HG02798 (cell line): ENCODE measurements around the gene VPS37B.
A peak's percentile ranks its signal among the peaks of the same experiment; 100 is the strongest.
"Not testable (repeated sequence)": the region's sequence is repeated elsewhere in the genome, so short reads cannot be mapped to it uniquely, and the experiment has no call there.

Experiments
- ATAC-seq: cut with Tn5 transposase; IDR thresholded peaks from one replicate; pipeline ENCODE4 v1.9.1; 2021; ENCODE audit warnings: mild to moderate bottlenecking; ENCODE audit not compliant: unreplicated experiment, poor library complexity

VPS37B gene

DNA sequence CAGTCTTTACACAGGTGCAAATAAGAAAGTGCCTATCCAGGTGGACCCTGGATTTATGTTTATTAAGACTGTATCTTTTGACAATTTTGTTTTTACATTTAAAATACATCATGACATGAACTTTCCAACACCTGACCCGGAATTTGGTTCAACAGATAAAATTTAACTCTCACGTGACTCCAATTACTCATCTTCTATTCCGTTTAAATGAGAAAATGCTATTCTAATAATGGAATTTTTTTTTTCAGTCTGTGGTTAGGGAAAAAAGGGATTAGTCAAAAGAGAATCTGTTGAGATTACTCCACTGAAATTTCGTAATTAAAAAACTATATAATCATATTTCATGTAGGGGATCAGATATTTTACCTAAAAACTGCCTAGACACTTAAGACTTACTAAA, 11.1 kb downstream of the VPS37B start:
- no peak for ATAC-seq

DNA sequence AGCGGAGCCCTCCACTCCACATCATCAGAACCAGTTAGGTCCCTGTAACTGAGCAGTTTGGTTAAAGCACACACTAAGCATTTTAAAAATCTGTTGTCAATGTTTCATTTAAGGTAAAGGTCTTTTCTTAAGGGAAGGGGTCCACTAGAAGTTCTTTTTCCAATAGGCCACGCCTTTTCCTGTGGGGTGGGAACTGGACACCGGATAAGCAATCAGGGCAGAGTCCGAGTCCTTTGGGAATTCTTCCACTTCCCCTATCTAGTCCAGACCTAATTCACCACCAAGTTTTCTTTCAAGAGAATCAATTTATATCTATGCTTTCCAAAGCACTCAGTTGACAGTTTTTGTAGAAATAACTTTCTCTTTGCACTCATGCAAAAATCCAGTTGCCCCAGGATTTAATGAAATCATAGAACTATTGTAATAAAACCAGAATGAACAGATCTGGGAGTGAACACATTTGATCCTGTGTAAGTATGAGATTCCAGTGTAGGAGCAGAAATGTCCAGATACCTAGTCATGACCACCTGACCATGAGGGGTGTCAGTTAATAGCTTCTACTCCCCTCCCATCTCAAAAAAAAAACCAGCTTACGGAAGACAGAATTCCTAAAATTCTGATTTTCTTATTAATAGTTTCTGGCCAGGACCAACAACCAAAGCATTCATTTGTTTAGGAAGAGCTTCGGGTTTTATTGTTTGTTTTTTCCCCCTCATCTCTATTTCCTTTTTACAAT, 11.7 kb downstream of the VPS37B start:
- no peak for ATAC-seq

DNA sequence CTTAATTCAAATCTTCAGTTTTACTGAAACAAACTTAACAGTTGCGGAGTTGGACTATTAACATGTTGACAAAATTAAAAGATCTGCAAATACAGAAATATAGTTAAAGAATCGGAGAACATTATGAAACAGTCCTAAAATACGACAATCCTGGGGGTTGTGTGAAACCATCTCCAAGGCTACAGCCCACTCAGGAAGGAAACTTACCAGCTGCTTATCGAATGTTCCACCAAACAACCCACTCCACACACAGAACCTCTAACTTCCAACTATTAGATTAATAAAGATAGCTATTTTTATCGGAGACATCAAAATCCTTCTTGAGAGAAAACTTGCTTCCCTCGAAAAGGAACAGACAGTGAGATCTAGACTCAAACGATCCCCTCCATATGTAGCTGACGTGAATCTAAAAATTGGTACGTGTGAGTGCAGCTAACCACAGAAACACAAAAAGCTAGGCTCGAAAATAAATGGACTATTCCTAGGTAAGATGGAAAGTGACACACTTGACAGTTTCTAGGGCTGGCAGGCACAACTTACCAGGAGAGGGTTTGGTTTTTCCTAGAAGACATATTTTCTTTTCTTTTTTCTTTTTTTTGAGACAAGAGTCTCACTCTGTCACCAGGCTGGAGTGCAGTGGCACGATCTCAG, 12.9 kb downstream of the VPS37B start:
- ATAC-seq: no peak

DNA sequence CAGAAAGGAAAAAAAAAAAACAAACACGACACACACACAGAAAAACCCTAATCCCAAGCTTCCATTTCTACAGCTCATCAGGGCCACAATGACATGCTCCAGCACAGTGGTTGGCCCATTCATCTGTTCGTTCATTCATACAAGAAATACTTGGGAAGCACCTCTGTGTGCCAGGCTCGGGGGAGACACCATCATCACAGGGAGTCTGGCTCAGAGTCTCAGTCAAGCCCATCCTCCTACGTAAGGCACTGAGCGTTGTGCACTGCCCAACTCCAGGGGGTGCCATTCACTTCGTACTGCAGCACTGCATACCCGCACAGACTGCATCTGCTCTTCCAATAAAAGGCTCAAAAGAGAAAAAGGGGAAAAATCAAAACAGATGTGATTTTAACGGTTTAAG, 15.3 kb downstream of the VPS37B start:
- ATAC-seq: no peak

DNA sequence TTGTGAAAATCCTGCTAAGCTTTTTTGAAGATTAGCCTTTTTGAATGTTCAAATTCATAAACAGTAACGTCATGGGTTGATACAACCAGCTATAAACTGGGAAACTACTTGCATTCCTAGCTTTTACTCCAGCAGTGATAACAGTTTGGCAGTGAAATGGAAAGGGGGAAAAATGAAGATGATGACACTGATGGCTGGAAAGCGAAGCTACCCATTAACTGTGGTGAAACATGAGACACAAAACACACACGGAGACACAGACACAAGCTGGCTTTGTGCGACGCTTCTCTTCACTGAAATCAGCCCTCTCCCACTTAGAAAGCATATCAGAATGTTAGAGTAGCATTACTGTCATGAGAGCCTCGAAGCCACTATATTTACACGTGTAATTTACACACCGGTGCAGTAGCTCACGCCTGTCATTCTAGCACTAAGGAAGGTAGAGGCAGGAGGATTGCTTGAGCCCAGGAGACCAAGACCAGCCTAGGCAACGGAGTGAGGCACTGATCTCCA, 15.7 kb downstream of the VPS37B start:
- ATAC-seq: no peak

DNA sequence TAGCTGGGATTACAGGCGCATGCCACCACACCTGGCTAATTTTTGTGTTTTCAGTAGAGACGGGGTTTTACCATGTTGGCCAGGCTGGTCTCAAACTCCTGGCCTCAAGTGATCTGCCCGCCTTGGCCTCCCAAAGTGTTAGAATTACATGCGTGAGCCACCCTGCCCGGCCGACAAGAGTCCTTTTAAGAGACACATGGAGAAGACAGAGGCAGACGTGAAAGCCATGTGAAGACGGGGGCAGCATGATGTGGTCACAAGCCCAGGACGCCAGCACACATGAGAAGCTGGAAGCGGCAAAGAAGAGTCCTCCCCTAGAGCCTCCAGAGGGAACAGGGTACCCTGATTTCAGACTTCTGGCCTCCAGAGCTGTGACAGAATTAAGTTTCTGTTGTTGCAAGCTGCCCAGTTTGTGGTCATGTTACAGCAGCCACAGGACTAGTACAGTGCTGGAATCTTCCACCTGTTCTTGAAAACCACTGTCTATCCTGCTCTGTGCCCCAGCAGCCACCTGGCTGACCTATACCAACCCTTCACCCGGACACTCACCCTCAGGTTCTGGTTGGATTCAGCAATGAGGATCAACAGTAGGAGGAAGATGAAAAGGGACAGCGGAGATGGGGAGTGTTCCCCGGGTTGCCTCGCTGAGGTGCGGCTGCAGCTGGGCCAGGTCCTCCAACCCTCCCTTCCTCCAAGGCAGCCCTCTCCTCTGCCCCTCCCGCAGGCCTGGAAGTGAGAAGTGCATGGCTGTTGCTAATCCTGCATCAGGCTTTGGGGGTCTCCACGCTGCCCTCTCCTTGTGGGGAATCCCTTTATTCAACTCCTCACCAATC, 16.9 kb downstream of the VPS37B start:
- ATAC-seq: no peak

DNA sequence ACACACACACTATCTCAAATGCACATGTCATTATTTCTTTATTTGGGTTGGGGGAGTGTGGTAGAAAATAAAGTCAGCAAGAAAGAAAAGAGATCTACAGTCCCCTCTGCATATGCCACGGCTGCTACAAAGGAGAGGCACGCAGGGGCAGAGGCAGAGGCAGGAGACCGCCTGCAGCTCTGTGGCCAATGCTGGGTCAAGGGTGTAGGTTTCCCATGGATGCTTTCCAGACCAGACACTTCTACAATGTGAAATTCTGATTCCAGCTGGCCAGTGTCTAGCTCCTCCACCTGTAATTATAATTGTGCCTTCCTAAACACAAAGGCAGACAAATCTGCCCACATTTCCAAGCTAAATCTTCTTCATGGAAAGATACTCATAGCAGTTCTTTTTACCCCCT, 19.2 kb downstream of the VPS37B start:
- no peak for ATAC-seq

DNA sequence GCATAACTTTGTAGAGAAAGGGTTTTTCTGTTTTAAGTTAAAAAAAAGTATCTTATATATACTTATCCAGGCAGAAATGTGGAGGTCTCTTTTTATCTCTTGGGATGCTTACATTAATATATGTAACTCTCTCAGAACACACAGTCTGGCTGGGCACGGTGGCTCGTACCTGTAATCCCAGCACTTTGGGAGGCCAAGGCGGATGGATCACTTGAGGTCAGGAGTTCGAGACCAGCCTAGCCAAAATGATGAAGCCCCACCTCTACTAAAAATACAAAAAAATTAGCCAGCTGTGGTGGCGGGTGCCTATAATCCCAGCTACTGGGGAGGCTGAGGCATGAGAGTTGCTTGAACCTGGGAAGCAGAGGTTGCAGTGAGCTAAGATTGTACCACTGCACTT, 19.6 kb downstream of the VPS37B start:
- not testable (repeated sequence) for ATAC-seq

DNA sequence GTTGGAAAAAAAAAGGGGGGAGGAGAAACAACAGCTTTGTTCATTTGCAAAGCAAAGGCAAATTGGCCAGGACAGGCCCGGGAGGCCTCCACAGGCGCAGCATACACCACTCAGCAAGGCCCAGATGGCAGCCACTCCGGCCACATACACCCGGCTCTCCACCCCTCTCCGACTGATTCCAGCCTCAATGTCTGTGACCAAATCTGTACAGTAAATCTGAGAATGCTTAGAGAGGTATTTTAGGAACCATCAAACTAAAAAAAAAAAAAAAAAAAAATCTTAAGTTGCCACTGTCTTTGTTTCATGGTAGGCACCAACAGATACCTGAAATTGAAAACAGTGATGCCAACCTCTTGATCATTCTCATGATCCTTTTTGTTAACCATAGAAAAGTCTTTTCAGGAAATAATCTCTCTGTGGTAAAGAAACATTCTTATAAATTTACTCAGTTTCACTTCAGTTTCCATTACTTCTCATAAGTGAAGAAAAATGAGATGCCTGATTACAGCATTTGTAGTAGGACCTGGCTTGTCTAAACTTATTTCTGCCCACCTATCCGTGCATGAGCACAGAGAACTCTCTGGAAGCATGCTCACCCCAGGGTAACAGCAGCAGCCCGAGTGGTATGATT, 20.2 kb downstream of the VPS37B start:
- peak; percentile 72 for ATAC-seq

DNA sequence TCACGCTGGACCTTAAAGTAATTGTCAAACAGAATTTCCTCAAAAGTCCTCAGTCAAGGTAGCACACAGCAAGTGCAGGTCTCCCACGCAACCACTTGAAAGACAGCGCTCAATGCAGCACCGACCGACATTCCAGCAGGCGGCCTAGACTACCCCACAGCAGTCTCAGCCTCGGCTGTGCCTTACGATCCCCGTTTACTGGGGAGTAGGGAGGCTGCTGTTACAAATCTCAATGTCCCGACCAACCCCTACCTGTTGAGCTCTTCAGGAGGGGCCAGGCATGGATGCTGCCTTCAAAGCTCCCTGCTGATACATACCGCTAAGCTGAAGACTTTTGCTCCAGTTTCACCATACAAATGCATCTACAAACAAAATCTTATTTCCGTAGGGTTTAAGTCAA, 21.8 kb downstream of the VPS37B start:
- no peak for ATAC-seq

DNA sequence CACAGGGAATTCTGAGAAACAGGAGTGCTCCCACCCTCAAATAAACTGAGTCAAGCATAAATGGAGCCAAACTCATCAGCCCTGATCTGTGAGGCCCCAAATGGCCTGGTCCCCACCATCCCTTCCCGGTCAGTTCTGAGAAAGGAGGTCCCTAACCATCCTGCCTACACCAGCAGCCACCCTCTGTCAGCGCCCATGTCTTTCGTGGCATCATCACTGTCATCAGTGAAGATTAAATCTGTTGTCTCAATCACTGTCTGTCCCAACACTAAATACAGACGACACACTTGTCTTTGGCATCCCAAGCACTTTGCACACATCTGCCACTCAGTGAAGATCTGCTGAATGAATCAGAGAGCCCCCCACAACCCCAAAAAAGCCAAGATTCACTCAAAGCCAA, 22.4 kb downstream of the VPS37B start:
- ATAC-seq: no peak

DNA sequence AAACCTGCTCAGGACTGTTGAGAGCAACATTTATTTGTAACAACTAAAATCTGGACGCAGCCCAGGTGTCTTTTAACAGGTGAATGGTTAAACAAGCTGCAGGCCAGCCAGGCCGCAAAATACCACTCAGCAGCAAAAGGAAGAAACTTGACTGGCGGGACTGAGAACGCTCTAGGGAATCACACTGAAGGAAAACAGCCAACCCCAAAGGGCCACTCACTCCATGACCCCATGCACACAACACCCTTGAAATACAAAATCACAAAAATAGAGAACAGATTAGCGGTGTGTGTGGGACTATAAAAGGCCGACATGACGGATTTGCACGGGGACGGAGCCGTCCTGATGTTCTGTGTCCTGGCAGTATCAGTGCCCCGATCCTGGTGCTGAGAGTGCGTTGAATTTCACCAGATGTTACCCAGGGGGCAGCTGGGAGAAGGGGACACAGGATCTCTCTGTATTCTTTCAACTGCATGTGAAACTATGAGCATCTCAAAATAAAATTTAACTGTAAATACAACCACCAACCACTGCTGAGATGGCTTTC, 23.0 kb downstream of the VPS37B start:
- no peak for ATAC-seq

DNA sequence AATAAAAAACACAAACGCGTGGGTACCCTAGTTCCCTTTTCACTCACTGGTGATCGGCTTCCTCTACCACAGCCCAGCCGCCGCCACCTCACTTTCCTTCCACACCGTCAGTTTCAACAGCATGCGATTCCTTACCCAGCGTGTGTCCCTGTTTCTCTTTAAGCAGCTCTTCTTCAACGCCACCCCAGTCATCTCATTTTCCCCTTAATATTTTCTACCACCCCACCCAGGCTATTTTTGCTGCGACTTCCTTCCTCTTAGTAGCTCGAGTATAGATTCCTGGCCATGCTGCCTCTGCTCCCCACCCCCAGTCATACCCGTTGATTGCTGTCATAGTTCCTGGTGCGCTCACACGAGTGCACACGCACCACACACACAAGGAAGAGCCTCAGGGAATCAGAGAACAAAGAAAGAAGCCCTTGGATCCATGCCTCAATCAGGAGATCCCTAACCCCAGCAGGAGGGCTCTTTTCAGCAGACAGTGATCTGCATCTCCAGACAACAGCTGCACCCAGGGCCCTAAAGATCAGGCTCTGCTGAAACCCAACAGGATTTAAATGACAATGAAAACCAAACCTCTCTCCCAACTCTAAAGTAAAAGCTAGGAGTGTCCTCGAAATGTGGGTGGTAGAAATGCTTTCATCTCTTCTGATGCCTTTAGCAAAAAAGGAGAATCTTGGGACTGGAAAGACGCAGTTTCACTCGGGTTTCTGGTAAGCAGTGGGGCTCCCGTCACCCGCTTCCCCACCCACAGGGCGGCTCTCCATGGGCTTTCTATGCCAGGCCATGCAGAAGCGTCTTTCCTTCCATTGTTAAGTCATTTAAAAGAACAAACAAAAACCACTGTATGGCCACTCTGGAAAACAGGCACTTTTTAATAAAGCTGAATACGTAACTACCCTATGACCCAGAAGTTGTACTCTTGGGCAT, 23.8 kb downstream of the VPS37B start:
- no peak for ATAC-seq

DNA sequence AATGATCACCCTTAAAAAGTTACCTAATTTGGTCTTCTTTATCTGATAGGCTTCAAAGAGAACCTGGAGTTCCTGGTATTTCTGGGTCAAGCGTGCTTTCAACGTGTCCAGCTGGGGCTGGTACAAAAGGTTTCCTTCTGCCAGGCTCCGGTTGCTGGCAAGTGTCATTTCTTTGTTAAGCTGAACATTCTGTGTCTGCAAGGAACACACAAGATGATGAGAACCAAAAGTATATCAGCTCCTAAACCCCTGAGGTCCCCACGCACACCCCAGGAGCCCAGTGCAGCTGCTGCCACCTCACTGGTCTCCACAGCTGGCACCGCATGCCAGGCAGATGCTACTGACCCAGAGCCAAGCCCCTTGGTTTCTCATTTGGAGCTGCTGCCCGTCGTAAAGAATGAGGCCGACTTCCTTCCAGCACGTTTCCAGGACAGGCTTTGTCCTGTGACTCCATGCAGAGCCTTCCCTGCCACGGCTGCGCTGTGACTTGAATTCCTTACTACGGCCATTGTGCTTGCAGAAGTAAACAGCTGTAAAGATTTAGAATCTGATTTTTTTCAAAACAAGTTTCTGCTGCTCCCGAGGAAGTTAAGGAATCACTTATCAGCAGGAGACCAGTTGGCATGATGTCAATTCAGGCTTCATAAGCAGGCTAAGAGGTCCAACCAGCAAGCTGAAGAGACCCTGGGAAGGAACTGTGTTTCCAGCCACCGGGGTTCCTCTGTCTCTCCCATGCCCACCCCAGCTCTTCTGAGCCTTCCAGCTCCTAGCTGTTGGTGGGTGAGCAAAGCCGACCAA, 24.9 kb downstream of the VPS37B start:
- ATAC-seq: no peak

DNA sequence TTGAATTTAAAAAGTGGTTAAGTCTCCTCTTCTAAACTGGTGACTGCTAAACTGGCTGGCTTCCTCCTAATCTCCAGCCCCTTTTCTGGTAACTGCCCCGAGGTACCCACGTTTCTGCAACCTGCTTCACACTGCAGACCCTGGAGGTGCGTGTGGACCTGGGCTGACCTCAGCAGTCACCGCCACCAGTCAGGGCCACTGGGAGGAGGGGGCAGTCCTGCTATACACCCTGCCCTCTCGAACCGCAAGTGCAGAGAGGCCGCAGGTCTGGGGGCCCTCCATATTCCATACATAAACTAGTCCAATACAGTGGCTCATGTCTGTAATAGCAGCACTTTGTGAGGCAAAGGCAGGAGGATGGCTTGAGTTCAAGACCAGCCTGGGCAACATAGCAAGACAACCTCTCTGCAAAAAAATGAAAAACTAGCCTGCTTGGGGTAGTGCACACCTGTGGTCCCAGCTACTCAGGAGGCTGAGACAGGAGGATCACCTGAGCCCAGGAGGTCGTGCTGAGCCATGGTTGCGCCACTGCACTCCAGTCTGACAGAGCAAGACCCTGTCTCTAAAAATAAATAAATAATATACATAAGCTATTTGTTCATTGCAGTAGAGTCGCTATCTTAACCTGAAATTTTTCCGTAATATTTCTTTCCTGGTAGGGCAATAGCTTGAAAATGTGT, 25.6 kb downstream of the VPS37B start:
- no peak for ATAC-seq

DNA sequence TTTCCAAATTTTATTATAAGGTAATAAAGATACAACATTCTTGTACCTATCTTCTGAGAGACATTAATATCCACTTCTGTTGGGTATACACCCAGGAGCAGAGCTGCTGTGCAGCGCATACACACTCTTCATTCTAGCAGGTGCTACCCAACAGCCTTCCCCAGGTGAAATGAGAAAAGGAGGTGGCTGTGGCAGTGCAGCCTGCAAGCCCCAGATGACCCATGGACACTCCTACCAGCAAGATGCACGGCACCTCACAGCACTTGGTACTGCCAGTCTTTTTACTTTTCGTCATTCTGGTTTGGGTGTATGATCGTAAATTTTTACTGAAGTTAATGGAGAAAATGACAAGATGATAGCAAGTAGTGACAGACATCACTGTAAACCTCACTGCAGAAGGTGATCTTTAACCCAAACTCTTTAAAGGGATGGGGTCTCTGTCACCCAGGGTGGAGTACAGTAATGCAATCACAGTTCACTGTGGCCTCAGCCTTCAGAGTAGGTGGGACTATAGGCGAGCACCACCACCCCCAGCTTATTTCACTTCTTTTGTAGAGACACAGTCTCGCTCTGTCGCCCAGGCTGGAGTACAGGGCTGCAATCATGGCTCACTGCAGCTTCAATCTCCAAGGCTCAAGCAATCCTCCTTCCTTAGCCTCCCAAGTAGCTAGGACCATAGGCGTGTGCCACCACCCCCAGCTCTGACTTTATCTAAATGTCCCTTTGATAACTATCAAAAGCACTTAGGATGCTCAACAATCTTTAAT, 26.5 kb downstream of the VPS37B start:
- ATAC-seq: no peak

DNA sequence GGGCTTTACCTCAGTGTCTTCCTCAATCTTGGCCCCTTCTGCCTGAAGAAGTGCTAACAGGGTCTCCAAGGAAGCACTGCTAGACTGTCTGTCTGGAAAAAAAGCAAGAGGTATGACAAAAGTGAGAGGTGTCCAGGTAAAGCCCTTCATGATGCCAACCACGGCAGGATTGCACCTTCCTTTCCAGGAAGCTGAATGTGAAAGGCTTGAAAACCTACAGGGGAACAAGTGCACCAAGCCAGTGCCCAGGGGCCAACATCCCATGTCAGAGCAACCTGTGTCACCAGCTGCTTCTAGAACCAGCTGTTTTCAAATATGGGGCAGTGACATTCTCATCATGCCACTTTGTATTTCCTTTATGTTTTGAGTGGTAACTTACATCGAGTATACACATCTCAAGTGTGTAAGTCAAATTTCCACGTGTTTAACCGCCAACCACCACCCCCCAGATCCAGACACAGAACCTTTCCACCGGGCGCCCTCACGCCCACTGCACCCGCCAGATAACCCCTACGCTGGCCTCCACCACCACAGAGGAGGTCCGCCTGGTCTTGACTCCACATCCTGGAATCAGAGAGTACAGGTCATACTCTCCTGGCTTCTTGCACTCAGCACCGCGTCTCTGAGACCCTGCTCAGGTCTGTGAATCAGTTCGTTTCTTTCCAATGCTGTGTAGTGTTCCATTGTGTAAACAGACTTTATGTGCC, 27.3 kb downstream of the VPS37B start:
- no peak for ATAC-seq
